NT2/D1 (cell line): ENCODE measurements around the gene TUBB6.

Experiments used
- DNase-seq: peaks from one replicate; pipeline ENCODE4 v3.0.0-alpha.2; 2011; ENCODE audit warnings: low read depth, low spot score
- H3K27me3 ChIP-seq: 2 replicates; pipeline ENCODE4 v1.6.0; 2011; ENCODE audit warnings: mild to moderate bottlenecking; ENCODE audit not compliant: insufficient read length, insufficient read depth
- H3K36me3 ChIP-seq: 2 replicates; pipeline ENCODE4 v1.6.1; 2011; ENCODE audit warnings: mild to moderate bottlenecking, low read length, mixed read lengths; ENCODE audit not compliant: insufficient read depth, insufficient read length
- H3K4me1 ChIP-seq: 2 replicates; pipeline ENCODE4 v1.5.1; 2011; ENCODE audit not compliant: insufficient read depth, insufficient read length
- H3K4me3 ChIP-seq: 2 replicates; pipeline ENCODE4 v1.5.1; 2011; ENCODE audit warnings: low read depth; ENCODE audit not compliant: insufficient read length
- H3K9ac ChIP-seq: 2 replicates; pipeline ENCODE4 v1.6.0; 2011; ENCODE audit warnings: low read depth; ENCODE audit not compliant: insufficient read length
- H3K9me3 ChIP-seq: 2 replicates; pipeline ENCODE4 v1.5.1; 2011; ENCODE audit warnings: mild to moderate bottlenecking, low read length; ENCODE audit not compliant: insufficient read depth
- SUZ12 ChIP-seq: IDR thresholded peaks from 2 replicates; pipeline ENCODE4 v1.6.1; 2011; ENCODE audit not compliant: insufficient read length, insufficient read depth; ENCODE audit errors: extremely low read depth
- YY1 ChIP-seq: IDR thresholded peaks from 2 replicates; pipeline ENCODE4 v1.6.1; 2011; ENCODE audit not compliant: insufficient read length, insufficient read depth
- ZNF274 ChIP-seq: IDR thresholded peaks from 2 replicates; pipeline ENCODE4 v1.6.1; 2011; ENCODE audit warnings: mild to moderate bottlenecking, low read depth, low read length

The TUBB6 gene

DNA sequence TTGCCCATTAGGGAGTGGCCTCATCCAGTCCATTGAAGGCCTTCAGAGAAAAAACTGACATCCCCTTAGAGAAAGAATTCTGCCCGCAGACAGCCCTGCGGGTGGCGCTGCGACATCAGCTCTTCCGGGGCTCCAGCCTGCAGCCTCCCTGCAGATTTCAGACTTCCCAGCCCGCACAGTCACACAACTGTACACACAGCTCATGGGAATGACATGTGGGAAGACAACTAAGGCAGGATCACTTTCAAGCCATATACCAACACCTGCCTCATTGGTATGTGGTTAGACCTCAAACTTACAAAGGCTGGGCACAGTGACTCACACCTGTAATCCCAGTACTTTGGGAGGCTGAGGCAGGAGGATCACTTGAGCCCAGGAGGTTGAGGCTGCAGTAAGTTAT lies 24.8 kb upstream of the TUBB6 start:
- DNase-seq = no peak
- Histone ChIP-seq H3K36me3 (no peaks in the 10 kb centered on the region), H3K4me1 (peaks cover 4% of the 10 kb centered on the region), H3K4me3 (no peak overlapping the region), H3K9ac (no peak overlapping the region), H3K27me3 (peaks cover 17% of the 10 kb centered on the region), H3K9me3 (no peaks in the 10 kb centered on the region)
- no peak for TF ChIP-seq ZNF274
- no peak for TF ChIP-seq SUZ12
- TF ChIP-seq YY1 = no peak

DNA sequence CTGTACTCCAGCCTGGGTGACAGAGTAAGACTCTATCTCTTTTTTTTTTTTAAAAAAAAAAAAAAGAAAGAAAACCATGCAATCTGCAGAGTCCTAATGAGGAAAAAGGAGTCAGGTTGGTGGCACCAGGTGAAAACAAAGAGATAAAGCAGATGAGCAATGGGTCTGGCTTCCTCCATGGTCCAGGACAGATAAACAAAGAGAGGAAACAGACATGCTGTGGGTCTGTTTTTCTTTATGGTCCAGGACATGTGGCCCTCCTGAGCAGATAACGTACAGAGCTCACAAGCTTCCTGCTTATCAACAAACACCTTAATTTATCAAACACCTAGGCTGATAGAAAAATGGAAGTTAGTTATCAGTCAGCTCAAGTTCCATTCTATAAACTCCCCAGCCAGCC lies 24.4 kb upstream of the TUBB6 start:
- Histone ChIP-seq H3K27me3 (peaks cover 21% of the 10 kb centered on the region), H3K36me3 (no peaks in the 10 kb centered on the region), H3K9me3 (no peaks in the 10 kb centered on the region), H3K4me1 (peaks cover 2% of the 10 kb centered on the region), H3K9ac (no peak overlapping the region), H3K4me3 (no peak overlapping the region)
- TF ChIP-seq SUZ12 (no peak), ZNF274 (no peak), YY1 (no peak)
- DNase-seq = no peak

DNA sequence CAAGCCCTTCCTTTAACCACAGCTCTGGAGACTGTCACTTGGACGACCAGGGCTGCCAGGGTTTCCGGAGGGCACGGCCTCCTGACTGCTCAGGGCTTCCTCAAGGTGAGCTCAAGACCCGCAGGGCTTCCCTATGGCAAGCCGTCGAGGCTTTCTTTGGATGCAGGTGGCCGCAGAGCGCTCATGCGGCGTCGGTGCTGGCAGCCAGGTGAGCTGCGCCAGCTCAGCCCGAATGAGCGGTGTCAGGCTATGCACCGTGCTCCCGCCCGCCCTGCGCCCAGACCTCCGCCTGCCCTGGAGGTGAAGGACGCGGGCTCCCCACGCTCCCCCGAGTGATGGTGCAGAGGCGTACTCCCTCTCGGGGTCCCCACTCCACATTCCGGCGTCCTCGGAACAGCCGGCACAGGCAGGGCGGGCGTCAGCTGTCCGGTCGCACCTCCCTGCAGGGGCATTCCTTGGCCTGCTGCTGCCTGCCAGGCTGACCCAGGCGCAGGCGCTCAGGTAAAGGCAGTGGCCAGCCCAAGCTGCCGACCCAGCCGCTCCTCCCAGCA lies 20.8 kb upstream of the TUBB6 start:
- H3K9me3 ChIP-seq = no peaks in the 10 kb centered on the region
- H3K4me3 ChIP-seq = no peak overlapping the region
- H3K9ac ChIP-seq = peak overlapping the region; percentile 37
- peaks cover 2% of the 10 kb centered on the region for H3K4me1 ChIP-seq
- no peak for DNase-seq
- no peaks in the 10 kb centered on the region for H3K36me3 ChIP-seq
- peaks cover 22% of the 10 kb centered on the region for H3K27me3 ChIP-seq
- TF ChIP-seq SUZ12 = no peak
- TF ChIP-seq YY1 = no peak

DNA sequence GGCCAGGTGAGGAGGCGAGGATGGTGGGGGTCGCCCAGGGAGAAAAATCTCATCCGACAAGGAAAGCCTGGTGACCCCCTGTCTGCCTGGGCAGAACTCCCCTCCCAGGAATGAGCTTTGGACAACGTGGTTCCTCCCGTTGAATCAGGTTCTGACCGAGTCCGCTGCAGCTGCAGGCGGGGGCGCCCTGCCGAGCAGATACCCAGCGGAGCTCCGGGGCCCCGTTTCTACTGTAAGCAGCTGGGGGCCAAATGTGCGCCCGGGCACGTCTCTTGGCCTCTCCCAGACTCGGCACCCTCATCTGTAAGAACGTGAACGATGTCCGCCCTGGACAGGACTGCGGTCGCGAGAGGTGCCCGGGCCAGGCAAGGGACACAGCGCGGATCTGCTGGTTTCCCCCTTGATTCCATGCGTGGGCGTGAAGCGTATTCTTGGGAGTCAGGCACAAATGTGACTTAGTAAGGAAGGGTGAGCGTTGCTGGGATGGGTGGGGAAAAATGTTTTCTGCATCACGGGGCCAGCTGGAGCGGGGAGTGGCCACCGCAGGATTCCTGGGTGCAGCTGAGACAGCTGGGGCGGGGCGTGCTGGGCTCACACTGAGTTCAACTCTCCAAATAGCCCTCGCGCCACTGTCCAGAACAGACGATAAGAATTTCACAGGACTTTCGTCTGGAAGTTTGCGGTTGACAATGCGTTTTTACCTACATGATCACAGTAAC lies 20.2 kb upstream of the TUBB6 start:
- no peaks in the 10 kb centered on the region for H3K36me3 ChIP-seq
- no peak for DNase-seq
- H3K9me3 ChIP-seq = no peaks in the 10 kb centered on the region
- TF ChIP-seq ZNF274 (no peak), SUZ12 (no peak), YY1 (no peak)
- H3K27me3 ChIP-seq = peaks cover 22% of the 10 kb centered on the region
- peaks cover 2% of the 10 kb centered on the region for H3K4me1 ChIP-seq
- peak overlapping the region; percentile 37 for H3K9ac ChIP-seq
- H3K4me3 ChIP-seq = peak overlapping the region; percentile 44

DNA sequence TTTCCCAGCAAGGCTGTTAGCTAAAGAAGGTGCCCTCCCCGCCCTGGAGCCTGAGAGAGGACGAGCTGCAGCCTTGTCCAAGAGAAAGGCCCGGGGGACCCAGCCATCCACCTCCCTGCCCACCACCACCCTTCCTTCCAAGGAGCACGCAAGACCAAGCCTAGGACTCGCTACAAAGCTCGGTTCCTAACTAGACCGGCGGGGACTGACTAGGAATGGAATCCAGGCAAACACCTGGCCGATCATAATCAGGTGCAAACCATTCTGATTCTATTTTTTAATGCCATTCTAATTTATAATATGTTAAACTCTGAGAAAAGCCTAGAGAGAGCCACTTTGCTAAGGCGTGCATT lies 19.7 kb upstream of the TUBB6 start:
- Histone ChIP-seq H3K4me3 (peak overlapping the region; percentile 44), H3K9ac (peak overlapping the region; percentile 37)

DNA sequence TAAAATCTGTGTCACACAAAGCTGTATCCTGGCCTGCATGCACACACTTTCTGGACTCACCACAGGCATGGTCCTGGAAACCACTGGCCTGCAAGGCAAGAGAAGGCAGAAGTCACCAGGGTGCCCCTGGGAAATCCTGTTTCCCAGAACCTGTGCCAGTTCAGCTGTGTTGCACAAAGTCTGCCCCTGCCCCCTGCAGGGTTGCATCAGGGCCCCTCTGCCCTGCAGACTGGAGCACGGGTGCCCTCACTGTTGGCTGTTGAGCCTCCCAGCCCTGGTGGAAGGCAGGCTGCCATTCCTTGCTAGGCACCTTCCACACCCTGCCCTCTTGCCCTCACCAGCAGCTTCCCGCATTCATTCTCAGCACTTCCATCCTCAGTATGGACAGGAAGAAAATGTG lies 18.0 kb upstream of the TUBB6 start:
- Histone ChIP-seq H3K9me3 (no peaks in the 10 kb centered on the region), H3K4me3 (no peak overlapping the region), H3K9ac (no peak overlapping the region), H3K27me3 (peaks cover 22% of the 10 kb centered on the region), H3K4me1 (no peaks in the 10 kb centered on the region), H3K36me3 (no peaks in the 10 kb centered on the region)
- no peak for DNase-seq
- no peak for TF ChIP-seq YY1
- no peak for TF ChIP-seq SUZ12
- TF ChIP-seq ZNF274 = no peak

More for the DNA sequence above, 19.7 kb upstream of the TUBB6 start:
- TF ChIP-seq YY1 (no peak), SUZ12 (no peak), ZNF274 (no peak)
- Histone ChIP-seq H3K27me3 (peaks cover 22% of the 10 kb centered on the region), H3K36me3 (no peaks in the 10 kb centered on the region), H3K9me3 (no peaks in the 10 kb centered on the region), H3K4me1 (no peaks in the 10 kb centered on the region)
- no peak for DNase-seq

DNA sequence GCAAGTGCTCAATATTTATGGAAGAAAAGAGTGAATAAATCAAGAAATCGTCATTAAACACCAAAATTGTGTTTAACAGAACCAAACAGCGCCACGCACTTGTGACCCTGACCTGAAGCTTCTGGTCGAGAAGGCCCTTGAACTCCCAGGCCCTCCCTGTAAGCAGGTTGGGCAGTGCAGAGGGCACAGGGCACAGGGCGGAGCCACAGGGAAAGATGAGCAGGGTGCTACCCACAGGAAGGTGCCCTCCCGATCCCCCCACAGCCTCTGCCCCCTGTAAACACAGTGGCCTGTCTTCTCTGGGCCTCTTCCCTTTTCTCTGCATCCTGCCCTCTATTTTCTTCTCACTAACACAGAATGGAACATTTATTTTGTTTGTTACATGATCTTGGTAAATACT lies 16.9 kb upstream of the TUBB6 start:
- DNase-seq = no peak
- TF ChIP-seq SUZ12 (no peak), YY1 (no peak), ZNF274 (no peak)
- H3K4me1 ChIP-seq = no peaks in the 10 kb centered on the region
- no peak overlapping the region for H3K9ac ChIP-seq
- H3K27me3 ChIP-seq = peaks cover 22% of the 10 kb centered on the region
- no peaks in the 10 kb centered on the region for H3K36me3 ChIP-seq
- H3K9me3 ChIP-seq = no peaks in the 10 kb centered on the region
- no peak overlapping the region for H3K4me3 ChIP-seq
